ENCODE measurements around the gene FJX1.

- TF ChIP-seq CTCF (IDR thresholded peaks at IDR 0.05): no peak
- no peak for TF ChIP-seq POLR2A (IDR thresholded peaks at IDR 0.05)
Measured at GRCh38 chr11:35614939-35615569, 3.2 kb upstream of the FJX1 start.
